Liver (tissue), 9 donors: Measurements from ENCODE around the gene ALK. TPM values are rescaled to one million over a fixed set of nuclear protein-coding genes. Genes with fewer than 3 reads are reported as not detected.

Experiments used
- DNase-seq: peaks from one replicate; pipeline ENCODE4 v3.0.0-alpha.2; 2017; ENCODE audit warnings: low spot score
- H3K27ac ChIP-seq, 2 donors: one replicate each; pipeline ENCODE4 v1.7.0; 2013; ENCODE audit warnings: inconsistent platforms in 2 of 2, low read length in 2 of 2, control low read depth in 1 of 2, low read depth in 1 of 2, mild to moderate bottlenecking in 1 of 2
- H3K27me3 ChIP-seq, 4 donors: one replicate each; pipeline versions ENCODE4 v1.6.1 to v1.7.0; 2013; ENCODE audit warnings: low read length in 3 of 4, inconsistent platforms in 1 of 4, mild to moderate bottlenecking in 1 of 4, moderate library complexity in 1 of 4; ENCODE audit not compliant: control insufficient read depth in 4 of 4, insufficient read depth in 4 of 4
- H3K36me3 ChIP-seq, 4 donors: one replicate each; pipeline versions ENCODE4 v1.6.1 to v1.7.0; 2013; ENCODE audit warnings: low read length in 3 of 4, mild to moderate bottlenecking in 3 of 4, low read depth in 1 of 4, moderate library complexity in 1 of 4; ENCODE audit not compliant: control insufficient read depth in 4 of 4, insufficient read depth in 3 of 4
- H3K4me1 ChIP-seq, 4 donors: one replicate each; pipeline versions ENCODE4 v1.6.1 to v1.7.0; 2013; ENCODE audit warnings: low read length in 3 of 4, mild to moderate bottlenecking in 3 of 4, moderate library complexity in 1 of 4; ENCODE audit not compliant: control insufficient read depth in 4 of 4, insufficient read depth in 4 of 4
- H3K4me3 ChIP-seq, 3 donors: one replicate each; pipeline versions ENCODE4 v1.6.1 to v1.7.0; 2013; ENCODE audit warnings: low read length in 3 of 3, control low read depth in 1 of 3, low read depth in 1 of 3, mild to moderate bottlenecking in 1 of 3
- H3K9ac ChIP-seq, 2 donors: one replicate each; pipeline ENCODE4 v1.7.0; 2013; ENCODE audit warnings: low read length in 2 of 2, mild to moderate bottlenecking in 2 of 2, moderate library complexity in 2 of 2, control low read depth in 1 of 2, low read depth in 1 of 2
- H3K9me3 ChIP-seq, 4 donors: one replicate each; pipeline versions ENCODE4 v1.6.1 to v1.7.0; 2013; ENCODE audit warnings: low read length in 3 of 4; ENCODE audit not compliant: control insufficient read depth in 4 of 4
- CTCF ChIP-seq: fragments of 150-350 bp; IDR thresholded peaks from 2 replicates; pipeline ENCODE4 v1.5.1; 2017; ENCODE audit warnings: improper control_type of control experiment, low read depth, low read length; ENCODE audit not compliant: missing input control
- EGR1 ChIP-seq, 2 donors: IDR thresholded peaks; 2 replicates each; pipeline ENCODE4 v1.6.1; 2016 to 2018; ENCODE audit warnings: antibody characterized with exemption in 2 of 2, low read depth in 2 of 2
- FOXA1 ChIP-seq: IDR thresholded peaks from 2 replicates; pipeline ENCODE4 v1.6.1; 2016; ENCODE audit warnings: antibody characterized with exemption
- FOXA2 ChIP-seq: IDR thresholded peaks from 2 replicates; pipeline ENCODE4 v1.6.1; 2016; ENCODE audit warnings: antibody characterized with exemption
- GABPA ChIP-seq, 2 donors: IDR thresholded peaks in 1 of 2; conservative IDR thresholded peaks in 1 of 2; 2 replicates each; pipeline ENCODE4 v1.6.1; 2016; ENCODE audit warnings: antibody characterized with exemption in 2 of 2, mild to moderate bottlenecking in 1 of 2, moderate library complexity in 1 of 2
- HNF4A ChIP-seq, 2 donors: conservative IDR thresholded peaks; 2 replicates each; pipeline ENCODE4 v1.6.1; 2016; ENCODE audit warnings: antibody characterized with exemption in 2 of 2, mild to moderate bottlenecking in 2 of 2
- JUND ChIP-seq, 2 donors: IDR thresholded peaks; 2 replicates each; pipeline ENCODE4 v1.6.1; 2016; ENCODE audit warnings: antibody characterized with exemption in 2 of 2
- MAX ChIP-seq: IDR thresholded peaks from 2 replicates; pipeline ENCODE4 v1.6.1; 2016; ENCODE audit warnings: antibody characterized with exemption
- NR2F2 ChIP-seq: IDR thresholded peaks from 2 replicates; pipeline ENCODE4 v1.6.1; 2016; ENCODE audit warnings: antibody characterized with exemption
- REST ChIP-seq: IDR thresholded peaks from 2 replicates; pipeline ENCODE4 v1.6.1; 2016; ENCODE audit warnings: antibody characterized with exemption, mild to moderate bottlenecking
- RXRA ChIP-seq, 2 donors: IDR thresholded peaks; 2 replicates each; pipeline ENCODE4 v1.6.1; 2017 to 2018; ENCODE audit warnings: antibody characterized with exemption in 2 of 2, mild to moderate bottlenecking in 1 of 2
- SP1 ChIP-seq: IDR thresholded peaks from 2 replicates; pipeline ENCODE4 v1.6.1; 2018; ENCODE audit warnings: antibody characterized with exemption, mild to moderate bottlenecking
- TAF1 ChIP-seq: conservative IDR thresholded peaks from 2 replicates; pipeline ENCODE4 v1.6.1; 2016; ENCODE audit warnings: antibody characterized with exemption, mild to moderate bottlenecking
- YY1 ChIP-seq: IDR thresholded peaks from 2 replicates; pipeline ENCODE4 v1.6.1; 2016; ENCODE audit warnings: antibody characterized with exemption, mild to moderate bottlenecking
- WGBS: extraction: QIAGEN DNeasy Blood & Tissue Kit; methylation state at CpG from one replicate; pipeline ENCODE4 v1.1.7; 2013; 5-methylcytosine and 5-hydroxymethylcytosine counted together
- polyA plus RNA-seq, 2 donors: library from polyadenylated mRNA; stranded (reverse) in 1 of 2; unstranded in 1 of 2; fragments of 200-250 nt in 1 of 2; fragments of >200 nt in 1 of 2; fragmentation: Nextera tagmentation in 1 of 2; extraction: Ambion mirVana in 1 of 2; gene quantifications; one replicate each; pipeline versions ENCODE4 v1.2.1 to v1.2.3, GENCODE V29; 2013 to 2015
- total RNA-seq, 2 donors: library from RNA; depleted of rRNA; stranded (reverse); fragments of >200 nt; gene quantifications; one replicate each; pipeline ENCODE4 v1.2.3, GENCODE V29; 2014
- donor health status: healthy.
- donor health status: healthy.
- donor health status: healthy.
- donor health status: healthy.
- donor health status: healthy.

The ALK gene
- total and polyA plus RNA-seq, 4 donors, result under 0.01 TPM; not detected in 3

- Histone ChIP-seq H3K27me3 (peaks cover 0 to 3% (median 0%) of the 10 kb centered on the region in 4 donors), H3K9ac (no peak overlapping the region)
- 72% methylated on average over 2 of the region's 2 CpGs for WGBS
Measured at GRCh38 chr2:29323301-29323700, 598.1 kb downstream of the ALK start.

GRCh38 chr2:29322011-29322410 is 599.4 kb downstream of the ALK start:
- Histone ChIP-seq H3K27me3 (peaks cover 0 to 3% (median 0%) of the 10 kb centered on the region in 4 donors), H3K9ac (no peak overlapping the region), H3K36me3 (no peaks in the 10 kb centered on the region), H3K27ac (no peak overlapping the region), H3K4me1 (no peaks in the 10 kb centered on the region), H3K4me3 (no peak overlapping the region), H3K9me3 (no peaks in the 10 kb centered on the region)
- 47% methylated on average over 2 of the region's 2 CpGs for WGBS
- no peak for DNase-seq
- TF ChIP-seq YY1 (no peak), GABPA (IDR thresholded peaks at IDR 0.05 in 1 of 2, conservative IDR thresholded peaks at IDR 0.05 in 1 of 2) (no peak), FOXA2 (no peak), RXRA (IDR thresholded peaks at IDR 0.05) (no peak)

More at GRCh38 chr2:29323301-29323700, 598.1 kb downstream of the ALK start:
- Histone ChIP-seq H3K27ac (no peak overlapping the region), H3K4me1 (no peaks in the 10 kb centered on the region), H3K36me3 (no peaks in the 10 kb centered on the region), H3K9me3 (no peaks in the 10 kb centered on the region), H3K4me3 (no peak overlapping the region)
- DNase-seq, result no peak
- TF ChIP-seq CTCF (no peak), TAF1 (no peak), REST (no peak), FOXA2 (no peak), YY1 (no peak), FOXA1 (no peak), RXRA (IDR thresholded peaks at IDR 0.05) (no peak), NR2F2 (no peak), SP1 (no peak), EGR1 (IDR thresholded peaks at IDR 0.05; ENCODE audit: low read depth in 2 of 2) (no peak)

GRCh38 chr2:29317801-29318485 is 603.4 kb downstream of the ALK start:
- no peaks in the 10 kb centered on the region for H3K4me1 ChIP-seq

More at GRCh38 chr2:29317801-29318485, 603.4 kb downstream of the ALK start:
- H3K4me3 ChIP-seq, result no peak overlapping the region
- H3K27me3 ChIP-seq, result peaks cover 0 to 3% (median 0%) of the 10 kb centered on the region in 4 donors
- no peak for TF ChIP-seq NR2F2
- no peak for TF ChIP-seq HNF4A (conservative IDR thresholded peaks at IDR 0.05)
- TF ChIP-seq YY1, result no peak
- TF ChIP-seq REST, result no peak
- TF ChIP-seq JUND (IDR thresholded peaks at IDR 0.05), result no peak
- no peak for TF ChIP-seq RXRA (IDR thresholded peaks at IDR 0.05)
- TF ChIP-seq CTCF, result no peak
- TF ChIP-seq MAX, result no peak
- no peak for TF ChIP-seq FOXA1
- no peak for TF ChIP-seq FOXA2
- DNase-seq, result no peak
- H3K36me3 ChIP-seq, result no peaks in the 10 kb centered on the region
- no peak overlapping the region for H3K9ac ChIP-seq
- H3K27ac ChIP-seq, result no peak overlapping the region
- WGBS, result 72% methylated on average over 8 of the region's 8 CpGs
- no peaks in the 10 kb centered on the region for H3K9me3 ChIP-seq
